PC-3 (cell line): ENCODE results near the gene ABCC11. TPM values are rescaled to one million over a fixed set of nuclear protein-coding genes. Genes with fewer than 3 reads are reported as not detected.
A peak's percentile ranks its signal among the peaks of the same experiment; 100 is the strongest.

Experiments
- ATAC-seq: fragments of 200-7000 bp; cut with Tn5 transposase; 2 replicates; pipeline ENCODE4 v1.9.1; 2020; ENCODE audit warnings: mild to moderate bottlenecking, moderate library complexity
- BruUV-seq: library from RNA; stranded (reverse); fragments of 400-500 nt; replicated peaks from 2 replicates; lab custom pipeline; 2021; lab: Mats Ljungman, UMichigan
- CTCF ChIA-PET: fragments of 300-600 bp; sonication (Branson Sonifier 250); formaldehyde crosslinking; loops from one replicate; lab custom pipeline; 2022; ENCODE audit warnings: antibody characterized with exemption; lab: Charles Lee
- POLR2A ChIA-PET: fragments of 300-600 bp; sonication (Branson Sonifier 250); formaldehyde crosslinking; loops from one replicate; lab custom pipeline; 2022; ENCODE audit warnings: antibody characterized with exemption; ENCODE audit not compliant: unreplicated experiment; lab: Charles Lee
- DNase-seq: peaks from one replicate; pipeline ENCODE4 v3.0.0-alpha.2; 2015
- H2AFZ ChIP-seq: fragments of 300-600 bp; sonication (generic); 2 replicates; pipeline ENCODE4 v1.6.0; 2016; ENCODE audit warnings: antibody characterized with exemption, low read length
- H3F3A ChIP-seq: fragments of 300-600 bp; sonication (generic); one replicate; pipeline ENCODE4 v1.6.0; 2017; ENCODE audit warnings: antibody characterized with exemption, low read length, control low read depth, mild to moderate bottlenecking; ENCODE audit not compliant: unreplicated experiment
- H3K27ac ChIP-seq: fragments of 300-600 bp; sonication (generic); 2 replicates; pipeline ENCODE4 v1.5.1; 2016; ENCODE audit warnings: mild to moderate bottlenecking, low read length
- H3K27me3 ChIP-seq: fragments of 300-600 bp; sonication (generic); 2 replicates; pipeline ENCODE4 v1.6.1; 2016; ENCODE audit warnings: low read length, mixed read lengths
- H3K36me3 ChIP-seq: fragments of 300-600 bp; sonication (generic); 2 replicates; pipeline ENCODE4 v1.6.1; 2016; ENCODE audit warnings: low read depth, mixed run types, low read length, mixed read lengths
- H3K4me1 ChIP-seq: fragments of 300-600 bp; sonication (generic); 2 replicates; pipeline ENCODE4 v1.5.1; 2016; ENCODE audit warnings: low read length; ENCODE audit not compliant: insufficient read depth
- H3K4me2 ChIP-seq: fragments of 300-600 bp; sonication (generic); 2 replicates; pipeline ENCODE4 v1.6.0; 2016; ENCODE audit warnings: low read length
- H3K4me3 ChIP-seq: fragments of 300-600 bp; sonication (generic); 2 replicates; pipeline ENCODE4 v1.5.1; 2016; ENCODE audit warnings: mild to moderate bottlenecking, low read length, mixed read lengths
- H3K79me2 ChIP-seq: fragments of 300-600 bp; sonication (generic); 2 replicates; pipeline ENCODE4 v1.6.1; 2017; ENCODE audit warnings: low read length, mixed read lengths
- H3K9ac ChIP-seq: fragments of 300-600 bp; sonication (generic); 2 replicates; pipeline ENCODE4 v1.6.0; 2016; ENCODE audit warnings: mild to moderate bottlenecking, low read length
- H3K9me2 ChIP-seq: fragments of 300-600 bp; sonication (generic); replicated peaks from 2 replicates; pipeline ENCODE4 v1.6.1; 2016; ENCODE audit warnings: mixed run types, low read length, mixed read lengths
- H3K9me3 ChIP-seq: fragments of 300-600 bp; sonication (generic); 2 replicates; pipeline ENCODE4 v1.6.1; 2016; ENCODE audit warnings: low read length, mixed read lengths
- H4K20me1 ChIP-seq: fragments of 300-600 bp; sonication (generic); 2 replicates; pipeline ENCODE4 v1.6.1; 2016; ENCODE audit warnings: low read length, mixed read lengths
- EZH2 ChIP-seq: fragments of 300-600 bp; sonication (generic); IDR thresholded peaks from one replicate; pipeline ENCODE4 v1.6.1; 2017; ENCODE audit warnings: antibody characterized with exemption, mild to moderate bottlenecking, low read length; ENCODE audit not compliant: unreplicated experiment
- EZH2phosphoT487 ChIP-seq: fragments of 300-600 bp; sonication (generic); IDR thresholded peaks from 2 replicates; pipeline ENCODE4 v1.6.1; 2018; ENCODE audit warnings: mild to moderate bottlenecking, antibody characterized with exemption, low read length, borderline replicate concordance
- intact Hi-C: fragments of 100-400 bp; cut with micrococcal nuclease; formaldehyde crosslinking; loops from 2 replicates; pipeline ENCODE4 v1.9.0; 2023
- total RNA-seq: library from RNA; depleted of rRNA; stranded (reverse); fragments of >200 nt; gene quantifications from 2 replicates; pipeline ENCODE4 v1.2.3, GENCODE V29; 2014
- TF ChIP-seq, protein P1 (sequence below): fragments of 300-600 bp; sonication (generic); conservative IDR thresholded peaks from 2 replicates; pipeline ENCODE4 v1.5.1; 2017; ENCODE audit warnings: antibody characterized with exemption, low read depth, mild to moderate bottlenecking, low read length

ABCC11 gene
- total RNA-seq, 1 experiment from 2014 or later: 0.26 TPM

DNA sequence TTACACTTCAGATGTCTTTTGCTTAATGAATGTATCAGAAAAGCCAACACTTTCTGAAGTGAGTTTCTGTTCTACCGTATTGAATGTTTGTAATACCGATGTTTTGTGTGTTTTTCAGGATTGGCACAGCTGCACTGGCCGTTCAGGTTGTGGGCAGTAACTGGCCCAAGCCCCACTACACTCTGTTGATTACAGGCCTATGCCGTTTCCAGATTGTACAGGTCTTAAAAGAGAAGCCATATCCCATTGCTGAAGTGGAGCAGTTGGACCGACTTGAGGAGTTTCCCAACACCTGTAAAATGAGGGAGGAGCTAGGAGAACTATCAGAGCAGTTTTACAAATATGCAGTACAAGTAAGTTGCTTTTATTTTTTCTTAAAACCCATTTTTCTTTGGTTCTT is 4.7 kb upstream of the ABCC11 start:
- ChIA-PET POLR2A (no interaction called here), CTCF (no interaction called here)
- Histone ChIP-seq H3K4me1 (0 out of 2 replicates have a peak, but pooled peaks cover 5% of the 10 kb centered on the region), H3K9me2 (no peaks in the 10 kb centered on the region), H3K27ac (no peak overlapping the region), H4K20me1 (0 out of 2 replicates have a peak, but pooled peaks cover 5% of the 10 kb centered on the region), H3K79me2 (peaks cover 42% of the 10 kb centered on the region), H3K27me3 (no peaks in the 10 kb centered on the region), H3F3A (no peaks in the 10 kb centered on the region), H3K4me3 (no peak overlapping the region), H2AFZ (no peak overlapping the region), H3K9ac (no peak overlapping the region), H3K9me3 (no peaks in the 10 kb centered on the region), H3K36me3 (peaks cover 3% of the 10 kb centered on the region; the same call in 1 of the 2 replicates), H3K4me2 (no peak overlapping the region)
- intact Hi-C loops: no loop called here
- no TSS peak for BruUV-seq
- DNase-seq (no peak), ATAC-seq (no peak)
- TF ChIP-seq EZH2phosphoT487: no peak

DNA sequence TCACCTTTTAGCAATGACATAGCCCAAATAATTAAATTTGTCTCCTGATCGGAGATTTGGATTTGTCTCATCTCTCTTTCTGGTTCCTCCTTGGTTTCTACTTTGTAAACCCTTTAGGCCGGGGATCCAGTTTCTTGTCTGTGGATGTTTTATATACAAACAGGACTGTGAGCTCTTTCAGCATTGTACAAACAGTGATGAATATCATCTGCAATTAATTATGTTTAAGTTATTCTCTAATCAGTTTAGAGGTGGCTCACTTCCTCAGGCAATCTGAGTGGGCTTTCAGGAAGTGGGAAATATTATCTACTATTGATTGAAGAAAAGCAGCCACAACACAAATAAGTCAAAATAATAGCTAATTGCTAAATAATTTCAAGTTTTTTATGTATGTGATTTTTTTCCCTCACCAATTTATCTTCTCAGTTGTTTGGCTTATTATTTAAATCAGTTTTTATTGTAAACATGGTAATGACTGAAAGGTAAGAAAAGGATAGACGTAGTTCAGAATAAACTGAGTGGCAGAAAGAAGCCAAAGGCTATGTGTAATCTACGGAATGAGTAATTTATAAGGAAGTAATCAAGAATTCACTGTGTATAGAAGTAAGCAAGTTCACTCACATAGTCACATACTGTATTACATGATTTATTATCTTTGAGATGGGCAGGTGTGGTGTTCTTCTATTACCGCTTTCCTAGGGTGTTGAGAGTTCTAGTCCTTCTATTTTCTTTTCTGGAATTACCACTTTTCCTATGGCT is 3.4 kb upstream of the ABCC11 start:
- POLR2A ChIA-PET: no interaction called here
- no TSS peak for BruUV-seq
- intact Hi-C loops: no loop called here

DNA sequence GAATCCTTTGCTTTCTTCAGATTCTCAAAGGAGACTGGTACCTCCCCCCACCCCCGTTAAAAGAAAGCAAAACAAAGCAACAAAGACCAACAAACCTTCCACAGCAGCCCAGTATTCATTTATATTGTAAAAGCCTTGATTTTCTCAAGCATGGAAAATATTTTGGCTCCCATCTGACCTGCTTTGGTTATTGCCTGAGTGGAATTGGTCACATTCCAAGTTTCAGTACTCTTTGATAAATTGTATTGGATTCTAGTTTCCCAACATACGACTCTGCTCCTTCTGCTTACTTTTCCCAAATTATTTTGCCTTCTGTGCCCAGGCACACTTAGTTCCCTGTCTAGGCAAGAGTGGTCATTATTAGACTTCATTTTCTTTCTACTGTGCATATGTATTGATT is 1.3 kb downstream of the ABCC11 start:
- BruUV-seq: no TSS peak
- no peak for DNase-seq
- peak overlapping the region; percentile 85 for H3K4me3 ChIP-seq
- H2AFZ ChIP-seq: no peak overlapping the region
- peak overlapping the region; percentile 95; the same call in 1 of the 2 replicates for H3K9ac ChIP-seq
- ChIA-PET CTCF (no interaction called here), POLR2A (no interaction called here)
- H3F3A ChIP-seq: no peaks in the 10 kb centered on the region
- TF ChIP-seq EZH2phosphoT487: no peak
- TF ChIP-seq, protein P1, sequence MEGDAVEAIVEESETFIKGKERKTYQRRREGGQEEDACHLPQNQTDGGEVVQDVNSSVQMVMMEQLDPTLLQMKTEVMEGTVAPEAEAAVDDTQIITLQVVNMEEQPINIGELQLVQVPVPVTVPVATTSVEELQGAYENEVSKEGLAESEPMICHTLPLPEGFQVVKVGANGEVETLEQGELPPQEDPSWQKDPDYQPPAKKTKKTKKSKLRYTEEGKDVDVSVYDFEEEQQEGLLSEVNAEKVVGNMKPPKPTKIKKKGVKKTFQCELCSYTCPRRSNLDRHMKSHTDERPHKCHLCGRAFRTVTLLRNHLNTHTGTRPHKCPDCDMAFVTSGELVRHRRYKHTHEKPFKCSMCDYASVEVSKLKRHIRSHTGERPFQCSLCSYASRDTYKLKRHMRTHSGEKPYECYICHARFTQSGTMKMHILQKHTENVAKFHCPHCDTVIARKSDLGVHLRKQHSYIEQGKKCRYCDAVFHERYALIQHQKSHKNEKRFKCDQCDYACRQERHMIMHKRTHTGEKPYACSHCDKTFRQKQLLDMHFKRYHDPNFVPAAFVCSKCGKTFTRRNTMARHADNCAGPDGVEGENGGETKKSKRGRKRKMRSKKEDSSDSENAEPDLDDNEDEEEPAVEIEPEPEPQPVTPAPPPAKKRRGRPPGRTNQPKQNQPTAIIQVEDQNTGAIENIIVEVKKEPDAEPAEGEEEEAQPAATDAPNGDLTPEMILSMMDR: no peak
- TF ChIP-seq EZH2: no peak
- H3K36me3 ChIP-seq: no peaks in the 10 kb centered on the region
- intact Hi-C loops: no loop called here
- peaks cover 17% of the 10 kb centered on the region; the same call in 1 of the 2 replicates for H3K4me1 ChIP-seq
- peak overlapping the region; percentile 88 for H3K4me2 ChIP-seq
- no peaks in the 10 kb centered on the region for H3K9me2 ChIP-seq
- no peak overlapping the region for H3K27ac ChIP-seq
- H4K20me1 ChIP-seq: 0 out of 2 replicates have a peak, but pooled peaks cover 5% of the 10 kb centered on the region
- H3K27me3 ChIP-seq: no peaks in the 10 kb centered on the region
- H3K9me3 ChIP-seq: no peaks in the 10 kb centered on the region
- ATAC-seq: no peak
- peaks cover 63% of the 10 kb centered on the region for H3K79me2 ChIP-seq

More for the DNA sequence above, 3.4 kb upstream of the ABCC11 start:
- no peaks in the 10 kb centered on the region for H3K9me2 ChIP-seq
- H3K4me1 ChIP-seq: peaks cover 13% of the 10 kb centered on the region; the same call in 1 of the 2 replicates
- no peaks in the 10 kb centered on the region for H3K9me3 ChIP-seq
- H2AFZ ChIP-seq: no peak overlapping the region
- no peak overlapping the region for H3K4me2 ChIP-seq
- H3K27me3 ChIP-seq: no peaks in the 10 kb centered on the region
- H4K20me1 ChIP-seq: 0 out of 2 replicates have a peak, but pooled peaks cover 5% of the 10 kb centered on the region
- DNase-seq (no peak), ATAC-seq (peak; percentile 77)
- no peak overlapping the region for H3K9ac ChIP-seq
- no peaks in the 10 kb centered on the region; the same call in 1 of the 2 replicates for H3K36me3 ChIP-seq
- TF ChIP-seq, protein P1: no peak
- TF ChIP-seq EZH2phosphoT487 (no peak), EZH2 (no peak)
- no peak overlapping the region for H3K4me3 ChIP-seq
- no peaks in the 10 kb centered on the region for H3F3A ChIP-seq
- no peak overlapping the region for H3K27ac ChIP-seq
- CTCF ChIA-PET: no interaction called here
- H3K79me2 ChIP-seq: peaks cover 55% of the 10 kb centered on the region
